Lung (tissue), 12 donors: Measurements from ENCODE around the gene HMCN2. TPM values are rescaled to one million over a fixed set of nuclear protein-coding genes. Genes with fewer than 3 reads are reported as not detected.

Source experiments
- ATAC-seq: fragments of 200-7000 bp; cut with Tn5 transposase; one replicate; pipeline ENCODE4 v1.9.1; 2020; ENCODE audit warnings: moderate number of reproducible peaks; ENCODE audit not compliant: insufficient read depth, low FRiP score
- DNase-seq, 3 donors: peaks; one replicate each; pipeline ENCODE4 v3.0.0-alpha.2; 2013 to 2017
- H3K27ac ChIP-seq, 2 donors: one replicate each; pipeline ENCODE4 v1.5.1; 2013; ENCODE audit warnings: mild to moderate bottlenecking in 2 of 2, moderate library complexity in 2 of 2, control low read depth in 1 of 2, inconsistent platforms in 1 of 2, low read depth in 1 of 2, low read length in 1 of 2
- H3K27me3 ChIP-seq, 3 donors: one replicate each; pipeline ENCODE4 v1.5.1; 2013; ENCODE audit warnings: low read length in 2 of 3; ENCODE audit not compliant: control insufficient read depth in 3 of 3, insufficient read depth in 3 of 3
- H3K36me3 ChIP-seq, 4 donors: one replicate each; pipeline ENCODE4 v1.5.1; 2013; ENCODE audit warnings: low read length in 4 of 4, mild to moderate bottlenecking in 1 of 4, moderate library complexity in 1 of 4; ENCODE audit not compliant: control insufficient read depth in 4 of 4, insufficient read depth in 4 of 4
- H3K4me1 ChIP-seq, 5 donors: one replicate each; pipeline ENCODE4 v1.5.1; 2013; ENCODE audit warnings: low read length in 5 of 5, mild to moderate bottlenecking in 2 of 5, moderate library complexity in 1 of 5; ENCODE audit not compliant: control insufficient read depth in 5 of 5, insufficient read depth in 5 of 5
- H3K4me3 ChIP-seq: one replicate; pipeline ENCODE4 v1.5.1; 2013; ENCODE audit warnings: mild to moderate bottlenecking, control low read depth, moderate library complexity
- H3K9ac ChIP-seq, 2 donors: one replicate each; pipeline ENCODE4 v1.5.1; 2013; ENCODE audit warnings: low read length in 2 of 2, control low read depth in 1 of 2; ENCODE audit not compliant: insufficient read depth in 1 of 2
- H3K9me3 ChIP-seq, 4 donors: one replicate each; pipeline ENCODE4 v1.5.1; 2013; ENCODE audit warnings: low read length in 3 of 4, mild to moderate bottlenecking in 1 of 4, moderate library complexity in 1 of 4; ENCODE audit not compliant: control insufficient read depth in 4 of 4, insufficient read depth in 3 of 4
- WGBS, 2 donors: extraction: QIAGEN DNeasy Blood & Tissue Kit; methylation state at CpG; one replicate each; pipeline ENCODE4 v1.1.7; 2013; 5-methylcytosine and 5-hydroxymethylcytosine counted together
- polyA plus RNA-seq, 2 donors: library from polyadenylated mRNA; stranded (reverse); fragments of 200-250 nt; gene quantifications; one replicate each; pipeline ENCODE4 v1.2.1, GENCODE V29; 2013
- total RNA-seq, 2 donors: library from RNA; depleted of rRNA in 1 of 2; stranded (reverse); fragments of >200 nt in 1 of 2; gene quantifications; one replicate each; pipeline ENCODE4 v1.2.1, GENCODE V29; 2014 to 2021
- TF ChIP-seq, protein P1 (sequence below): IDR thresholded peaks from 2 replicates; pipeline ENCODE4 v1.5.1; 2012; ENCODE audit warnings: mild to moderate bottlenecking; ENCODE audit errors: control extremely low read depth, extremely low read depth
- donor health status: control.
- donor health status: control.
- donor health status: Bipolar disorder and iron deficiency.
- donor health status: healthy.
- donor health status: DM: yes; HTN: yes; CAD: no.

The HMCN2 gene
- total and polyA plus RNA-seq, 4 donors = 2.1 to 5.2 (median 3.7) TPM

- H3K27ac ChIP-seq = no peak overlapping the region
- peaks cover 0 to 9% (median 0%) of the 10 kb centered on the region in 4 donors for H3K36me3 ChIP-seq
- no peak overlapping the region for H3K9ac ChIP-seq
- H3K4me1 ChIP-seq = peaks cover 0 to 10% (median 0%) of the 10 kb centered on the region in 5 donors
- ATAC-seq = no peak
- no peaks in the 10 kb centered on the region for H3K9me3 ChIP-seq
- H3K4me3 ChIP-seq = no peak overlapping the region
- TF ChIP-seq, protein P1, sequence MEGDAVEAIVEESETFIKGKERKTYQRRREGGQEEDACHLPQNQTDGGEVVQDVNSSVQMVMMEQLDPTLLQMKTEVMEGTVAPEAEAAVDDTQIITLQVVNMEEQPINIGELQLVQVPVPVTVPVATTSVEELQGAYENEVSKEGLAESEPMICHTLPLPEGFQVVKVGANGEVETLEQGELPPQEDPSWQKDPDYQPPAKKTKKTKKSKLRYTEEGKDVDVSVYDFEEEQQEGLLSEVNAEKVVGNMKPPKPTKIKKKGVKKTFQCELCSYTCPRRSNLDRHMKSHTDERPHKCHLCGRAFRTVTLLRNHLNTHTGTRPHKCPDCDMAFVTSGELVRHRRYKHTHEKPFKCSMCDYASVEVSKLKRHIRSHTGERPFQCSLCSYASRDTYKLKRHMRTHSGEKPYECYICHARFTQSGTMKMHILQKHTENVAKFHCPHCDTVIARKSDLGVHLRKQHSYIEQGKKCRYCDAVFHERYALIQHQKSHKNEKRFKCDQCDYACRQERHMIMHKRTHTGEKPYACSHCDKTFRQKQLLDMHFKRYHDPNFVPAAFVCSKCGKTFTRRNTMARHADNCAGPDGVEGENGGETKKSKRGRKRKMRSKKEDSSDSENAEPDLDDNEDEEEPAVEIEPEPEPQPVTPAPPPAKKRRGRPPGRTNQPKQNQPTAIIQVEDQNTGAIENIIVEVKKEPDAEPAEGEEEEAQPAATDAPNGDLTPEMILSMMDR = no peak
- 92 to 94% methylated on average over 12 of the region's 12 CpGs for WGBS, 2 donors
- no peak for DNase-seq
- H3K27me3 ChIP-seq = peaks cover 0 to 3% (median 3%) of the 10 kb centered on the region in 3 donors
These were observed 212.0 kb downstream of the HMCN2 start for GRCh38 chr9:130477564-130477963.

GRCh38 chr9:130478152-130478551 is 212.6 kb downstream of the HMCN2 start:
- H3K4me3 ChIP-seq = no peak overlapping the region
- H3K27me3 ChIP-seq = peaks cover 0 to 5% (median 0%) of the 10 kb centered on the region in 3 donors
- H3K36me3 ChIP-seq = peaks cover 0 to 9% (median 0%) of the 10 kb centered on the region in 4 donors
- H3K9ac ChIP-seq = no peak overlapping the region
- no peaks in the 10 kb centered on the region for H3K9me3 ChIP-seq
- DNase-seq (no peak), ATAC-seq (no peak)
- 86 to 95% methylated on average over 9 of the region's 9 CpGs for WGBS, 2 donors
- no peak overlapping the region for H3K27ac ChIP-seq
- H3K4me1 ChIP-seq = peaks cover 0 to 10% (median 0%) of the 10 kb centered on the region in 5 donors
- TF ChIP-seq, protein P1 = no peak

DNA sequence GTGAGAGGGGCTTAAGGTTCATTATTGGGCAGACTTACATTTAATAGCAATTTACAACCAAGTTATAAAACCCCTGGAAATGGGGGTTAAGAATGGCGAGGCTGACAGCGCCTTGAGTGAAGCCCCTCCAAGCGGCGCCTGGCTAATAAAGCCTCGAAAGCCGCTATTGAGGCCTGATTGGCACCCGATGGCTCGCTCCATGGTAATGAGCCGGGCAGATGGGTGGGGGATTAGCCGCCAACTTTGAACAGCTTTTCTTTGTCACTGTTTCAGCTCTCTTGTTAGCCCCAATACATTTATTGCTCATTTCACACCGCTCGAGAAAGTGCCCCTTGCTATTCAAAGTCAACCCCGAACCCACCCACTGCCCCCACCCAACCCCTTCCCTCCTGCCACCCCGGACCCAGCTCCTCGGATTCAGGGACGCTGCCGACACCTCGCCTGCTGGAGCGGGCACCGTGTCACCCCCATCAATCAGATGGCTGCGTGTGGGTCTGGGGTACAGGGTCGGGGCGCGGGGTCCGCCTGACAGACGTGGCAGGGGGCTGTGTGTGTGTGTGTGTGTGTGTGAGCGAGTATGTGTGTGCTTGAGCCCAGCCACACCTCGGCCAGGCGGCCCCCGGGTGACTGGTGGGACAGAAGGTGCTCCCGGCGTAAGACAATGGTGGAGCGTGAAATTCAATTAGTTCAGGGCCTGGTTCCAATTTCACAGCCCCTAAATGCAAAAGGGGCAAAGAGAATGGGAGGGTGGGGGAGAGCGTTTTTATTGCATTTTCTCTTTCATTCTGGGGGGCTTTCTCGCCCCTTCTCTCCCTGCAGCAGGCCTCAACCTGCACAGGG is 213.4 kb downstream of the HMCN2 start:
- Histone ChIP-seq H3K9me3 (no peaks in the 10 kb centered on the region), H3K27ac (no peak overlapping the region), H3K4me3 (no peak overlapping the region), H3K9ac (no peak overlapping the region), H3K4me1 (peaks cover 0 to 17% (median 0%) of the 10 kb centered on the region in 5 donors), H3K27me3 (peaks cover 0 to 9% (median 0%) of the 10 kb centered on the region in 3 donors), H3K36me3 (peaks cover 0 to 9% (median 0%) of the 10 kb centered on the region in 4 donors)
- ATAC-seq (no peak), DNase-seq (peak in 1 of 3 donors; percentile 14)
- WGBS, 2 donors = 85 to 87% methylated on average over 35 of the region's 35 CpGs
- TF ChIP-seq, protein P1 = no peak
